ENCODE measurements around the gene FAM219B.
A peak's percentile ranks its signal among the peaks of the same experiment; 100 is the strongest.
"Not testable (repeated sequence)": the region's sequence is repeated elsewhere in the genome, so short reads cannot be mapped to it uniquely, and the experiment has no call there.

Gene FAM219B

GRCh38 chr15:74902295-74903075 is 4.2 kb downstream of the FAM219B start:
- no peak for DNase-seq

GRCh38 chr15:74901612-74902063 is 5.0 kb downstream of the FAM219B start:
- DNase-seq, result peak; percentile 78

GRCh38 chr15:74897300-74897701 is 9.3 kb downstream of the FAM219B start:
- DNase-seq, result no peak

- DNase-seq, result no peak
These were observed 10.3 kb downstream of the FAM219B start for GRCh38 chr15:74896316-74896715.

GRCh38 chr15:74895830-74896229 is 10.8 kb downstream of the FAM219B start:
- DNase-seq, result no peak

- DNase-seq, result not testable (repeated sequence)
These were observed 12.3 kb downstream of the FAM219B start for GRCh38 chr15:74894383-74894782.

GRCh38 chr15:74893627-74894026 is 13.0 kb downstream of the FAM219B start:
- DNase-seq, result peak; percentile 64

GRCh38 chr15:74892931-74893330 is 13.7 kb downstream of the FAM219B start:
- no peak for DNase-seq

- no peak for DNase-seq
These were observed 14.3 kb downstream of the FAM219B start for GRCh38 chr15:74892313-74892712.

GRCh38 chr15:74891469-74891868 is 15.2 kb downstream of the FAM219B start:
- DNase-seq, result no peak

- DNase-seq, result no peak
These were observed 16.0 kb downstream of the FAM219B start for GRCh38 chr15:74890665-74890960.

GRCh38 chr15:74889883-74890664 is 16.6 kb downstream of the FAM219B start, which contains the start of gene MPI:
MPI (plus strand) TSS chr15:74890042; CDS start chr15:74890074, 32 bp downstream.
- DNase-seq, result peak; percentile 93

- DNase-seq, result no peak
These were observed 17.2 kb downstream of the FAM219B start for GRCh38 chr15:74889390-74889882.

GRCh38 chr15:74888716-74889115 is 17.9 kb downstream of the FAM219B start:
- DNase-seq, result no peak

GRCh38 chr15:74887537-74888193 is 19.0 kb downstream of the FAM219B start:
- not testable (repeated sequence) for DNase-seq

GRCh38 chr15:74885461-74885860 is 21.2 kb downstream of the FAM219B start:
- no peak for DNase-seq

- no peak for DNase-seq
These were observed 22.0 kb downstream of the FAM219B start for GRCh38 chr15:74884428-74885223.

- no peak for DNase-seq
These were observed 24.1 kb downstream of the FAM219B start for GRCh38 chr15:74882528-74882927.

- DNase-seq, result no peak
These were observed 28.4 kb downstream of the FAM219B start for GRCh38 chr15:74878273-74878672.

- DNase-seq, result no peak
These were observed 32.8 kb downstream of the FAM219B start for GRCh38 chr15:74873756-74874424.

- DNase-seq, result peak; percentile 94
These were observed 33.5 kb downstream of the FAM219B start, which contains the start of gene SCAMP2 for GRCh38 chr15:74873036-74873755. SCAMP2 (minus strand) TSS chr15:74873365; CDS start chr15:74873255, 110 bp downstream.

Measured in activated CD4-positive, alpha-beta T cell treated with anti-CD3 and anti-CD28 coated beads, Interleukin-2, amount 50 U/mL, for 16 hours (primary cell).